Measurements from ENCODE around the gene DCUN1D4. TPM values are rescaled to one million over a fixed set of nuclear protein-coding genes. Genes with fewer than 3 reads are reported as not detected.

DCUN1D4 gene
- total and polyA plus RNA-seq, 12 donors = 11.0 to 48.7 (median 37.0) TPM

GRCh38 chr4:51858605-51859202 is 15.8 kb downstream of the DCUN1D4 start:
- intact Hi-C loops (cut with DNase I) = no loop called here
- no peak for DNase-seq
- Histone ChIP-seq H3K27ac (no peak overlapping the region), H3K36me3 (peaks cover 0 to 5% (median 0%) of the 10 kb centered on the region in 9 donors), H3K9me3 (no peaks in the 10 kb centered on the region), H3K4me1 (peaks cover 1 to 57% (median 30%) of the 10 kb centered on the region in 9 donors), H3K27me3 (no peaks in the 10 kb centered on the region), H3K4me3 (no peak overlapping the region)
- WGBS, 2 donors = 65 to 68% methylated on average over 3 of the region's 3 CpGs
- TF ChIP-seq CTCF (IDR thresholded peaks at IDR 0.05) = no peak
- ATAC-seq = no peak

- intact Hi-C loops (cut with DNase I) = no loop called here
- WGBS, 2 donors = 80 to 81% methylated on average over 4 of the region's 4 CpGs
- Histone ChIP-seq H3K27me3 (no peaks in the 10 kb centered on the region), H3K36me3 (peaks cover 0 to 13% (median 7%) of the 10 kb centered on the region in 9 donors), H3K4me1 (peaks cover 0 to 49% (median 24%) of the 10 kb centered on the region in 9 donors), H3K4me3 (no peak overlapping the region), H3K9me3 (no peaks in the 10 kb centered on the region), H3K27ac (no peak overlapping the region)
- ATAC-seq (no peak), DNase-seq (no peak)
- no peak for TF ChIP-seq CTCF (IDR thresholded peaks at IDR 0.05)
These were observed 16.6 kb downstream of the DCUN1D4 start for GRCh38 chr4:51859476-51860031.

GRCh38 chr4:51862199-51862598 is 19.2 kb downstream of the DCUN1D4 start:
- TF ChIP-seq CTCF (IDR thresholded peaks at IDR 0.05) = no peak
- H3K4me3 ChIP-seq = no peak overlapping the region
- intact Hi-C loops (cut with DNase I) = no loop called here
- H3K36me3 ChIP-seq = peaks cover 0 to 40% (median 16%) of the 10 kb centered on the region in 9 donors
- no peak for ATAC-seq
- WGBS, 2 donors = 89 to 94% methylated on average over 1 of the region's 1 CpG
- H3K9me3 ChIP-seq = no peaks in the 10 kb centered on the region
- H3K27me3 ChIP-seq = no peaks in the 10 kb centered on the region
- H3K27ac ChIP-seq = no peak overlapping the region
- DNase-seq = no peak
- peaks cover 0 to 22% (median 9%) of the 10 kb centered on the region in 9 donors for H3K4me1 ChIP-seq

- H3K4me1 ChIP-seq = peaks cover 0 to 18% (median 10%) of the 10 kb centered on the region in 9 donors
- WGBS, 2 donors = 94 to 100% methylated on average over 1 of the region's 1 CpG
- intact Hi-C loops (cut with DNase I) = no loop called here
- ATAC-seq (no peak), DNase-seq (no peak)
- H3K27me3 ChIP-seq = no peaks in the 10 kb centered on the region
- no peak overlapping the region for H3K27ac ChIP-seq
- no peaks in the 10 kb centered on the region for H3K9me3 ChIP-seq
- H3K4me3 ChIP-seq = no peak overlapping the region
- peaks cover 0 to 45% (median 18%) of the 10 kb centered on the region in 9 donors for H3K36me3 ChIP-seq
- no peak for TF ChIP-seq CTCF (IDR thresholded peaks at IDR 0.05)
These were observed 19.8 kb downstream of the DCUN1D4 start for GRCh38 chr4:51862781-51863180.
